Measurements from ENCODE around the gene NME3. TPM values are rescaled to one million over a fixed set of nuclear protein-coding genes. Genes with fewer than 3 reads are reported as not detected.

The NME3 gene
- total and polyA plus RNA-seq, 2 of the 13 experiments (the other 11 are each of a cell fraction or from before 2014, with no cell fraction given) = 10.4 to 15.9 TPM

DNA sequence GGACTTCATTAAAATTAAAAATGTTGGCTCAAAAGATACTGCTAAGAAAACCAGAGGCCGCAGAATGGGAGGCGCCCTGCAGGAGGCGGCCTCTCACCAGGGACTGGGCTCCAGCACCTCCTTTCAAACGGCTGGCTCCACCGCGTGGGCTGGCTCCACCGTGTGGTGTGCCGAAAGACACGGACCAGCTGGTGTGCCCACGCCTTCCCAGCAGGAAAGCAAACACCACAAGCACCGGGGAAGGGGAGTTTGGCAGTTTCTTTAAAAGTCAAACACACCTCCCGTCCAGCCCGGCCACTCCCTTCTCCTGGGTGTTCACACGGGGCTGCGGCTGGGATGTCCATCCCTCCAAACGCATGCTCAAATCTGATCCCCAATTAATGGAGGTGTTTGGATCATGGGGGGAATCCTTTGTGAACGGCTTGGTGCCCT is 41.4 kb upstream of the NME3 start (continued):
- no peak for TF ChIP-seq KAT7 (CRISPR knock-in tag; IDR thresholded peaks at IDR 0.05; ENCODE audit: borderline replicate concordance)
- TF ChIP-seq ZNF280D (CRISPR knock-in tag; IDR thresholded peaks at IDR 0.05) = no peak
- peak; percentile 28; the same call in 1 of the 2 replicates for TF ChIP-seq FOXA3 (CRISPR knock-in tag; IDR thresholded peaks at IDR 0.05)
- TF ChIP-seq ZNF572 (CRISPR knock-in tag; IDR thresholded peaks at IDR 0.05) = no peak
- 0 out of 2 replicates have a peak, but pooled peaks have one; percentile 29 for TF ChIP-seq ZSCAN25 (CRISPR knock-in tag; IDR thresholded peaks at IDR 0.05)
- peak; percentile 20; the same call in 1 of the 2 replicates for TF ChIP-seq THAP11 (CRISPR knock-in tag; IDR thresholded peaks at IDR 0.05)
- no peak for TF ChIP-seq RBM39 (IDR thresholded peaks at IDR 0.05; ENCODE audit: low read depth, low read length, poor library complexity, severe bottlenecking)
- no peak for TF ChIP-seq ISX (CRISPR knock-in tag; conservative IDR thresholded peaks at IDR 0.05)
- TF ChIP-seq, protein P1, sequence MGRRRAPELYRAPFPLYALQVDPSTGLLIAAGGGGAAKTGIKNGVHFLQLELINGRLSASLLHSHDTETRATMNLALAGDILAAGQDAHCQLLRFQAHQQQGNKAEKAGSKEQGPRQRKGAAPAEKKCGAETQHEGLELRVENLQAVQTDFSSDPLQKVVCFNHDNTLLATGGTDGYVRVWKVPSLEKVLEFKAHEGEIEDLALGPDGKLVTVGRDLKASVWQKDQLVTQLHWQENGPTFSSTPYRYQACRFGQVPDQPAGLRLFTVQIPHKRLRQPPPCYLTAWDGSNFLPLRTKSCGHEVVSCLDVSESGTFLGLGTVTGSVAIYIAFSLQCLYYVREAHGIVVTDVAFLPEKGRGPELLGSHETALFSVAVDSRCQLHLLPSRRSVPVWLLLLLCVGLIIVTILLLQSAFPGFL (CRISPR knock-in tag; IDR thresholded peaks at IDR 0.05) = no peak
- TF ChIP-seq DNMT3B (CRISPR knock-in tag; conservative IDR thresholded peaks at IDR 0.05) = no peak
- peak in 1 of 2 experiments; percentile 39; a peak in 1 of 4 replicates for TF ChIP-seq KLF16 (CRISPR knock-in tag; IDR thresholded peaks at IDR 0.05)
- peak; percentile 46; the same call in 1 of the 2 replicates for TF ChIP-seq AHR (CRISPR knock-in tag; IDR thresholded peaks at IDR 0.05)
- no peak for TF ChIP-seq ZNF354B (CRISPR knock-in tag; IDR thresholded peaks at IDR 0.05)
- TF ChIP-seq SIX4 (CRISPR knock-in tag; IDR thresholded peaks at IDR 0.05) = peak; percentile 30; the same call in 1 of the 2 replicates
- TF ChIP-seq ZNF510 (CRISPR knock-in tag; IDR thresholded peaks at IDR 0.05; ENCODE audit: low read depth) = no peak
- no peak for TF ChIP-seq ELF4 (CRISPR knock-in tag; IDR thresholded peaks at IDR 0.05; ENCODE audit: borderline replicate concordance)
- TF ChIP-seq MTF2 (CRISPR knock-in tag; IDR thresholded peaks at IDR 0.05; ENCODE audit: borderline replicate concordance) = no peak
- peak; percentile 59 for TF ChIP-seq GATAD2A (CRISPR knock-in tag; IDR thresholded peaks at IDR 0.05)
- TF ChIP-seq THAP7 (CRISPR knock-in tag; IDR thresholded peaks at IDR 0.05) = no peak
- no peak for TF ChIP-seq ZNF343 (CRISPR knock-in tag; IDR thresholded peaks at IDR 0.05)
- no peak for TF ChIP-seq SETDB1 (CRISPR knock-in tag; IDR thresholded peaks at IDR 0.05; ENCODE audit: borderline replicate concordance)
- 0 out of 2 replicates have a peak, but pooled peaks have one; percentile 18 for TF ChIP-seq YEATS4 (CRISPR knock-in tag; IDR thresholded peaks at IDR 0.05; ENCODE audit: borderline replicate concordance)
- peak; percentile 91 for TF ChIP-seq KDM2A (CRISPR knock-in tag; IDR thresholded peaks at IDR 0.05; ENCODE audit: borderline replicate concordance, low read depth)
- TF ChIP-seq, protein P2, sequence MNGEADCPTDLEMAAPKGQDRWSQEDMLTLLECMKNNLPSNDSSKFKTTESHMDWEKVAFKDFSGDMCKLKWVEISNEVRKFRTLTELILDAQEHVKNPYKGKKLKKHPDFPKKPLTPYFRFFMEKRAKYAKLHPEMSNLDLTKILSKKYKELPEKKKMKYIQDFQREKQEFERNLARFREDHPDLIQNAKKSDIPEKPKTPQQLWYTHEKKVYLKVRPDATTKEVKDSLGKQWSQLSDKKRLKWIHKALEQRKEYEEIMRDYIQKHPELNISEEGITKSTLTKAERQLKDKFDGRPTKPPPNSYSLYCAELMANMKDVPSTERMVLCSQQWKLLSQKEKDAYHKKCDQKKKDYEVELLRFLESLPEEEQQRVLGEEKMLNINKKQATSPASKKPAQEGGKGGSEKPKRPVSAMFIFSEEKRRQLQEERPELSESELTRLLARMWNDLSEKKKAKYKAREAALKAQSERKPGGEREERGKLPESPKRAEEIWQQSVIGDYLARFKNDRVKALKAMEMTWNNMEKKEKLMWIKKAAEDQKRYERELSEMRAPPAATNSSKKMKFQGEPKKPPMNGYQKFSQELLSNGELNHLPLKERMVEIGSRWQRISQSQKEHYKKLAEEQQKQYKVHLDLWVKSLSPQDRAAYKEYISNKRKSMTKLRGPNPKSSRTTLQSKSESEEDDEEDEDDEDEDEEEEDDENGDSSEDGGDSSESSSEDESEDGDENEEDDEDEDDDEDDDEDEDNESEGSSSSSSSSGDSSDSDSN (CRISPR knock-in tag; IDR thresholded peaks at IDR 0.05) = peak; percentile 54
- no peak for TF ChIP-seq HOXA9 (CRISPR knock-in tag; IDR thresholded peaks at IDR 0.05; ENCODE audit: borderline replicate concordance)

All from HepG2 (cell line).